GOT3 (cell line): ENCODE measurements around the gene GDPD1.
A peak's percentile ranks its signal among the peaks of the same experiment; 100 is the strongest.
"Not testable (repeated sequence)": the region's sequence is repeated elsewhere in the genome, so short reads cannot be mapped to it uniquely, and the experiment has no call there.

Experiments
- DNase-seq: peaks from one replicate; lab custom pipeline; 2025; ENCODE audit warnings: mixed read lengths; lab: John Stamatoyannopoulos, UW

GDPD1 gene

DNA sequence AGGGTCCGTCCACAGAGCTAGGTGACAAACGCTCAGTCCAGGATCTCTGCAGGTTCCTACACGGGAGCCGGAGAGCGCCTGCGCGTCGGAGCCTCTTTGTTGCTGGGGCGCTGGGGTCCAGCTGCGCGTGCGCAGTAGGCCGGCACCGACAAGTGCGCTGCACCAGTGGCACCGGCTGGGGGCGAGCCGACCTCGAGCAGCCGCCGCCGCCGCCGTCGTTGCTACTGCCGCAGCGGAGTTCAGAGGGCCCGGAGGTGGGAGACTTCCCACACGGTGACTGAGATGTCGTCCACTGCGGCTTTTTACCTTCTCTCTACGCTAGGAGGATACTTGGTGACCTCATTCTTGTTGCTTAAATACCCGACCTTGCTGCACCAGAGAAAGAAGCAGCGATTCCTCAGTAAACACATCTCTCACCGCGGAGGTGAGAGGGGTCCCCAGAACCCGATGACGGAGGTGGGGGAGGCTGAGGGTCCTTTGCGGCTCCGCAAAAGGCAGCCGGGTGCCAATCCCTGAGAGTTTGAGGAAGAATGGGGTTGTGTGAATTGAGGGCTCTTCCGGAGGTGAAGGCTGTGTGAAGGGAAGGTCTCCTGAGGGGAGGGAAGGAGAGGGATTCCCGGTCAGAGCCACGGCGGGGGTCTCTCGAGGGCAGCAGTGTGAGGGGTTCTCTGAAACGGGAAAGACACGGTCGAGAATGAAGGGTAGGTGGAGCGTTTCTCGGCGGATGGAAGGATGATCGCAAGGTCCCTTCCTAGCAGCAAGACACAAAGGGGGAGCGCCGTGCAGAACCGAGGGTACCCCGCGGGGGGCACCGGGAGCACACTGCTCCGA, at the start of gene GDPD1:
TSS of gene GDPD1 (plus strand) at position 184 of the 831 bp plus-strand sequence. CDS start at position 283, 99 bp downstream.
- DNase-seq = peak; percentile 87

DNA sequence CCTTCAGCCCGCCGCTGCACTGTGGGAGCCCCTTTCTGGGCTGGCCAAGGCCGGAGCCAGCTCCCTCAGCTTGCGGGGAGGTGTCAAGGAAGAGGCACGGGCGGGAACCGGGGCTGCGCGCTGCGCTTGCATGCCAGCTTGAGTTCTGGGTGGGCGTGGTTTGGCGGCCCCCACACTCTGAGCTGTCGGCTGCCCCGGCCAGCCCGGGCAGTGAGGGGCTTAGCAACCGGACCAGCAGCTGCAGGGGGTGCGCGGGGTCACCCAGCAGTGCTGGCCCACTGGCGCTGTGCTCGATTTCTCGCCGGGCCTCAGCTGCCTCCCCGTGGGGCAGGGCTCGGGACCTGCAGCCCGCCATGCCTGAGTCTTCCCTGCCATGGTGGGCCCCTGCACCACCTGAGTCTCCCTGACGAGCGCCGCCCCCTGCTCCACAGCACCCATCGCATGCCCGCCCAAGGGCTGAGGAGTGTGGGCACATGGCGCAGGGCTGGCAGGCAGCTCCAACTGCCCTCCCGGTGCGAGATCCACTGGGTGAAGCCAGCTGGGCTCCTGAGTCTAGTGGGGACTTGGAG, 47.8 kb upstream of the GDPD1 start:
- no peak for DNase-seq

DNA sequence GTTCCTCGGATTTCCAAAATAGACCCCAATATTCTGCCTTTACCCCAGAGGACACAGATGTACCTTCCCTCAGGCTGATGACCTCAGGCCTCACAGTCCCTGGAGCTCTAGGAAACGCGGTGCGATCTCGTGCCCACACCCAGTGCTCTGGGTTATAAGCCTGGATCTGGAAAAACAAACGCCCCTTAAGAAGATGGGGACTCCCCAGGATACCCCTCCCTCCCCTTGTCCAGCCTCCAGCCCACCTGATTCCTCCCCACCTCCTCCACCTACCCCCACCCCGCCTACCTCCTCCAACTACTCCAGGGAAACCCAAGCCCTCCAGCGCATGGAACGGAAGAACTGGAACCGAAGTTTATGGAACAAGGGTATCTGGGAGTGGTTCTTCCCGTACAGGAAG, 45.6 kb upstream of the GDPD1 start:
- DNase-seq = no peak

DNA sequence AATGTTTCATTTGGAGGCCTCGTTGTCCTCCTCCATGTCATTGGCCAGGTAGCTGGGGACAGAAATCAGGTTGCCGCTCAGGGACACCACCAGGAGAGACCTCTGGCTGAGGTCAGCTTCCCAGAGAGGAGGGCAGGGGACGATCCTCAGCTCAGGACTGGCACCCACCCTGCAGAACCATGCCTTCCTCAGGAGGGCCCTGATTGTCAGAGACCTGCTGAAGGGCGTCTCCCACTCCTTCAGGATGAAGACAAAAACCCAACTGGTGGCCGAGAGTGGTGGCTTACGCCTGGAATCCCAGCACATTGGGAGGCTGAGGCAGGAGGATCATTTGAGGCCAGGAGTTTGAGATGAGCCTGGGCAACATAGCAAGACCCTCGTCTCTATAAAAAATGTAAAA, 45.2 kb upstream of the GDPD1 start:
- DNase-seq = no peak

DNA sequence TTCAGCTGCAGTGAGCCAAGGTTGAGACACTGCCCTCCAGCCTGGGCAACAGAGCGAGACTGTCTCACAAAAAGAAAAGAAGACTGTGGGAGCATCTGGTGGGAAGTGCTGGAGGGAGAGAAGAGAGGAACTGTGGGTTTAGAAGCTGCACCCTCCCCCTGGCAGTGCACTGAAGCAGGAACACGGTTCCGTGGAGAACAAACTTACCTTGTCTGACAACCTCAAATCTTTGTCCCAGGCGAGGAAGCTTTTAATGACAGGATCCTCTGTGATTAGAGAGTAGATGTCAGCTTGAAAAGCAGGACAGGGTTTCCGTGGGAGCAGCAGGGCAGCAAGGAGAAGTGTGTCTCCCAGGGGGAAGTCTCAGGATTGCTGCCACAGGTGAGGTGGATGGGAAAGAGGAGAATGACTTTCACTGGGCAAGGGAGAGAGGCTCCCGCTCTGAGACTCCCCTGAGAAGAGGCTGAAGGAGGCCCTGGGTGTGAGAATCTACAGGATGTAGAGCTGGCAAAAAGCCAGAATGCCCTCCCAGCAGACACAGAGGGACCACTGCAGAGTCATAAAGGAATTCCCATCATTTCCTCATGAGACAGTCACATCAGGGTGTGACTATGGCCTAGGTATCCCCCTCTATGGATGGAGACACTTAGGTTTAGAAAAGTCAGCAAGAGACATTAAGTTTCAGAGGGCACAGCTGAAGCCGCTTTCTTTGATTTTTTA, 41.9 kb upstream of the GDPD1 start:
- DNase-seq = no peak

- not testable (repeated sequence) for DNase-seq
Observed at GRCh38 chr17:59179601-59180000, 40.7 kb upstream of the GDPD1 start.

- no peak for DNase-seq
Observed at GRCh38 chr17:59180626-59181025, 39.7 kb upstream of the GDPD1 start.

DNA sequence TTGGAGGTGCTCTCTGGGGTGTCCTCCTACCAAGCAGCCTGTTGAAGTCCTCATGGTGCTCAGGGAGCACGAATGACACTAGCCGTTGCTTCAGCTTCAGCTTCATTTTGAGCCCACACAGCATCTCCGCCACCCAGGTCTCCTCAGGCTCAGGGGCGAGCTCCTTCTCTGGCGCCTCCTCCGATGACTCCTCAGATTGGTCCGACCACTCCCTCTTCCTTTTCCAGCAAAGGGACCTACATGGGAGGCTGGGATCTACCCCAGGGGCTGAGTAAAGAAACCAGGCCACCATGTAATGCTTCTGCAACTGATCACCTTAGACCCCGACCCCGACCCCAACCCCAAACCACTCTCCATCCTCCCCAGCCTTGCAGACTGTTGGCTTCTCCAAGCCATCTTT, 38.8 kb upstream of the GDPD1 start:
- DNase-seq = no peak

- no peak for DNase-seq
Observed at GRCh38 chr17:59185997-59186396, 34.3 kb upstream of the GDPD1 start.

DNA sequence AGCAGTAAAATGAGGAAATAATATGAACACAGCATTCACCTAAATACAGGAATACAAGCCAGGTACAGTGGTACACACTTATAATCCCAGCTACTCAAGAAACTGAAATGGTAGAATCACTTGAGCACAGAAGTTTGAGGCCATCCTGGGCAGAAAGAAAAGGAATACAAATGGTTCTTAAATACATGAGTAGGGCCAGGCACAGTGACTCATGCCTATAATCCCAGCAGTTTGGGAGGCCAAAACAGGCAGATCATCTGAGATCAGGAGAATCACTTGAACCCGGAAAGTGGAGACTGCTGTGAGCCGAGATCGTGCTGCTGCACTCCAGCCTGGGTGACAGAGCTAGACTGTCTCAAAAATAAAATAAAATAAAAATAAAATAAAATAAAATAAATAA, 33.5 kb upstream of the GDPD1 start:
- DNase-seq = no peak

- no peak for DNase-seq
Observed at GRCh38 chr17:59190806-59191205, 29.5 kb upstream of the GDPD1 start.

- no peak for DNase-seq
Observed at GRCh38 chr17:59193336-59193862, 26.9 kb upstream of the GDPD1 start.

DNA sequence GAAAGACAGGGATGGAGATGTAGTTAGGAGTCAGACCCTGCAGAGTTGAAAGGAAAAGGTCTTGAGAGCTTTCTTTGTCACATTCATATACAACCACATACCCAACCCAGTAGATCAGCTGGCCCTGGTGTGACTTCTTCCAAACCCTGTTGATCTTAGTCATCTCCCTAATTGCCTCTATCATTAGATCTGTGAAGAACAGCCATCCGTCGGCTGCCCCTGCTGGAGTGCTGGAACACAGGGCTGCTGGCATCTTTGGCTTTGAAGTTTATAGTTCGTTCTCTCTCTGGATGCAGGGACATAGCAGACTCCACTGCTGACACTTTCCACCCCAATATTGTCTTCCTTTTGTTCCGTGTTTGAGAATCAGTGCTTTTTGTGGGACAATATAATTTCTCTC, 20.9 kb upstream of the GDPD1 start:
- DNase-seq = no peak

- no peak for DNase-seq
Observed at GRCh38 chr17:59202320-59202719, 18.0 kb upstream of the GDPD1 start.

DNA sequence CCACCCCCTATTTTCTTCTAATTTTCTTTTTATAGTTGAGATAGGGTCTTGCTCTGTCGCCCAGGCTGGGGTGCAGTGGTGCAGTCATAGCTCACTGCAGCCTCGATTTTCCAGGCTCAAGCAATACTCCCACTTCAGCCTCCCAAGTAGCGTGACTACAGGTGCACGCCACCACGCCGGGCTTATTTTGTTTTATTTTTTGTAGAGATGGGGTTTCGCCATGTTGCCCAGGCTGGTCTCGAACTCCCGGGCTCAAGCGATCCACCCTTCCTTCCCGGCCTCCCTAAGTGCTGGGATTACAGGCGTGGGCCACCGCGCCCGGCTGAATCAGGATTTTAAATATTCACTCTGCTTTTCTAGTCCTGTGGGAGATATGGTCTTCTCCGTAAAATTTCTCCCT, 941 bp upstream of the GDPD1 start:
- no peak for DNase-seq

DNA sequence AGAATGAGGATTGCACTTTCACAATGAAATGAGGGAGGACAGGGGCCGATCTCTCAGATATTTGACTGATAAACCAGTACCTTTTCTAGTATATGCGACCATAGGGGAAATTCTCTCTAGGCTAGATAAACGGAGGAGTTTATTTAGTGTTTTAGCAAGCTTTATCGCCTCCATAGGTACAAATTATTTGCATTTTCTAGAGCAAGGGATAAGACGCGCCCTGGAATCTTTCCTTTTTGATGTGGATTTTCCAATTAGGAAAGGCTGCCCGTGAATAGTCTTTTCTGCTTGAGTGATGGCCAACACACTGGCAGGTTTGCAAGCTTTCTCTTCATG, 351 bp upstream of the GDPD1 start:
- no peak for DNase-seq

- DNase-seq = no peak
Observed at GRCh38 chr17:59221159-59221847, 992 bp downstream of the GDPD1 start.

DNA sequence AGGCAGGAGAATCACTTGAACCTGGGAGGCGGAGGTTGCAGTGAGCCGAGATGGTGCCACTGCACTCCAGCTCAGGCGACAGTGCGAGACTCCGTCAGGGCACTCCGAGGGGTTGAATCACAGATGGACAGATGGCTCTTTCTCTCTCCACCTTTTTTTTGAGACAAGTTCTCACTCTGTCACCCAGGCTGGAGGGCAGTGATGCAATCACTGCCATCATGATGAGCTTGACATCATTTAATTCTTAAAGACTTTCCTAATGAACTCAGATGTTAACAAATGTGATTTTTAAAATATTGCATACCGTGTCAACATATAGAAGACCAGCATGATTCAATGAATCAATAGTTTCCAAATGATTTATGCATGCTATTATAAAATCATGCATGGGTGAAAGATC, 3.5 kb downstream of the GDPD1 start:
- no peak for DNase-seq

DNA sequence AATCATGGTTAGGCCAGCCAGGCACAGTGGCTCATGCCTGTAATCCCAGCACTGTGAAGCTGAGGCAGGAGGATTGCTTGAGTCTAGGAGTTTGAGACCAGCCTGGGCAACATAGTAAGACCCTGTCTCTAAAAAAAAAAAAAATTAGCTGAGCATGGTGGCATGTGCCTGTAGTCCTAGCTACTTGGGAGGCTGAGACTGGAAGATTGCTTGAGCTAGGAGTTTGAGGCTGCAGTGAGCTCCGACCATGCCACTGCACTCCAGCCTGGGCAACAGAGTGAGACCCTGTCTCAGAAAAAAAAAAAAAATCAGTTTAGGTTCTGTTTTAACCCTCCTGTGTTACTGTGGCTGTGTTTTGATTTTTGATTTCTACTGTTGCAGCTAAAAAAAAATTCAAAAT, 8.3 kb downstream of the GDPD1 start:
- not testable (repeated sequence) for DNase-seq

DNA sequence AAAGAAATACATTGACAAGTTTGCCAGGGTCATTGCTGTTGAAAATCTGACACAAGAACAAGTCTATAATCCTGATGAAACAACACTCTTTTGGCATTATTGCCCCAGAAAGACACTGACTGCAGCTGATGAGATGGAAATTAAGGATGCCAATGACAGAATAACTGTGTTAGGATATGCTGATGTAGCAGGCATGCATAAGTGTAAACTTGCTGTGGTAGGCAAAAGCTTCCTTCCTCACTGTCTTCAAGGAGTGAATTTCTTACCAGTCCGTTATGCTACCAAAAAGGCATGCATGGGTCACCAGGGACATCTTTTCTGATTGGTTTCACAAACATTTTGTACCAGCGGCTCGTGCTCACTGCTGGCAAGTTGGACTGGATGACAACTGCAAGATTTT, 10.5 kb downstream of the GDPD1 start:
- DNase-seq = no peak

DNA sequence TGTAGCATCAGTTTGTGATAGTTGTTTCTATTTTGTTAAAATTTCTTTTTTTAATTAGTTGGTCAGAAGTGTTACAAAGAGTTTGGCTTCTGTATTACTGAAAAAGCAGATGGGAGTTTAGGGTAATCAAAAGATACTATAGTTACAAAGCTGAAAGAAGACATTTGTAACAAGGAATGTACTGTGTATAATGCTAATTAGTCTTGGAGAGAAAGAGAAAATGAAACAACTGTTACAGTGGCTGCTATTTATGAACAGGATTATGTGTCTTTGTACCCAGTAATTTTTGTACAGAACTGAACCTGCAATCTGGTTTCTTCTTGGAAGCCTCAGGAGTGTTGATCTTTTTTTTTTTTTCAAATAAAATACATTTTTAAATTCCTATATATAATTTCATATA, 14.3 kb downstream of the GDPD1 start:
- DNase-seq = no peak

GRCh38 chr17:59238906-59239305, 18.6 kb downstream of the GDPD1 start:
- DNase-seq = no peak
